ENCODE measurements around the gene TRIM8.

- TF ChIP-seq RCOR1 (IDR thresholded peaks at IDR 0.05; ENCODE audit: insufficient replicate concordance, low read length) (no peak), CTCF (conservative IDR thresholded peaks at IDR 0.05; ENCODE audit: low read depth, low read length) (no peak), BHLHE40 (IDR thresholded peaks at IDR 0.05; ENCODE audit: low read depth, low read length) (no peak), CHD1 (IDR thresholded peaks at IDR 0.05; ENCODE audit: low read depth, low read length) (no peak), USF2 (IDR thresholded peaks at IDR 0.05; ENCODE audit: low read depth, low read length) (no peak), RAD21 (IDR thresholded peaks at IDR 0.05; ENCODE audit: low read length) (no peak), RFX5 (IDR thresholded peaks at IDR 0.05; ENCODE audit: low read depth, low read length) (no peak)
Measured at GRCh38 chr10:102605712-102606111, 38.6 kb upstream of the TRIM8 start.
